ENCODE measurements around the gene PAK3.

The PAK3 gene

GRCh38 chrX:111095974-111096895 lies at the start of gene PAK3:
PAK3 (plus strand) TSS chrX:111096191; CDS start chrX:111123104, 26,913 bp downstream.
- DNase-seq = peak; percentile 13

DNA sequence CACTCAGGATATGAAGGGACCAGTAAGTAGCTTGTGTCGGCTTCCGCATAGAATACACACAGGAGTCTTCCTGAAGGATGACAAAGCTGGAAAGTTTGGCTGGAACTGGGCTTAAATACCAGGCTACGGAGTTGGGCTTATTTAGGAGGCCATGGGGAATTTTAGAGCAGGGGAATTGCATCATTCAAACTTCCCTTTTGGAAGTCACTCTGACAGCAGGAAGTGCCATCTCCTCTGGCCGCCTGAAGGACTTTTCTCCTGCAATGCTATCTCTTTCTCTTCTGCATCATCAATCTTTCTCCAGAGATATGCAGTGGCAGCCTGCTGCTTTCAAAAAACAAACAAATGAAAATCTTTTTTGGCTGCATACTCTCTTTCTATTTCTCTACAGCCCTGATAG lies 48.4 kb upstream of the PAK3 start:
- no peak for DNase-seq

- DNase-seq = no peak
Observed at GRCh38 chrX:111052478-111052877, 43.5 kb upstream of the PAK3 start.

GRCh38 chrX:111071542-111072277 lies 24.3 kb upstream of the PAK3 start:
- no peak for DNase-seq

DNA sequence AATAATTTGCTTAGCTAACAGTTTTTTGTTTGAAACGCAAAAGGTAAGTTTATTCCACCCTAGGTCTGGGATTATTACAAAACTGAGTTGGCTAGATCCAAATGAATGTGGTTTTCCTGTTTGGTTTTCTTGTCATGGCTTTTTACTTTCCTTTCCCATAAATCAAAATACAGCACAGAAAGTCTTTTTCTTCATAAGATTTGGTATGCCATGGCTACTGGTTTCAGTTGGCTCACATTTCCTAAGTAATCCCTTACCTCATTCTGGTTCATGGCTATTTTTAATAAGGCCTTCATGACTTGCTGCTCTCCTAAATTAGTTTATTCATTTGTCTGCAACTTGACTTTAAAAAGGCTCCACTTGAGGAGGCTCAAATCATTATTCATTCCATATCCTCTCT lies 12.9 kb upstream of the PAK3 start:
- no peak for DNase-seq

DNA sequence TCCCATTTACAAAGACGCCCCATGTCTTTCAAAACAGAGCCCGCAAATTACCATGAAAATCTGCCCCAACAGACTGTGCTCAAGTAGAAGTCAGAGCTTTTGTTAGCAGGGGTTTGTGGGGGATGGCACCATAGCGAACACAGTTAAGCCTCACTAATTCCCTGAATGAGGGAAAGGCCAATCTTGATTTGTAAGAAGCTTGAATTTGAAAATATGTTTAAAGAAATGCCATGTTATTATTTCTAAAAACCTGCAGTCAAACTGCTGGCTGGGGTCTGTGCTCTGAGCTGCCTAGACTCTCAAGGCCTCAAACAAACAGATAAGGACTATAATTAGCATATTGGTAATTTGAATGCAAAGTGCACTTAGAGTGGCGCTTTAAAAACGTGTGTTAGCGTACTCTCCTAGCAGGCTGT lies 9.4 kb upstream of the PAK3 start:
- DNase-seq = no peak

- no peak for DNase-seq
Observed at GRCh38 chrX:111088628-111089027, 7.4 kb upstream of the PAK3 start.

- no peak for DNase-seq
Observed at GRCh38 chrX:111090458-111090857, 5.5 kb upstream of the PAK3 start.

DNA sequence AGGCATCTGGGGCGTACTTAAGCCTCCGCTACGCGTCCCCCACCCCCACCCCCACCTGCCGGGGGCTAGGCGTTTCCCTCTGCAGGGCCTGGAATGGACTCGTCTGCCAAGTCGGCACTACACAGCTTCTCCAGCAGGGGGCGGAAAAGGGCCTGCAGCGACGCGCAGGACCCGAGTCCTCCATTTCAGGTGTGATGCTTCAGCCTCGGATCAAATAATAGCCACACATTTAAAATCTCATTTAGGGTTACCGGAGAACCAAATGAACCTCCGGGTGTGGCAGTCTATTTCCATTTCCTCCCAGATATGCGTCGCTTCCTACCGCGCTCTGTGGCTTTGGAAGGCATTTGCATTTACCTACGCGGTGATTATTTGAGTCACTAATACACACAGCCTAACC lies 2.9 kb downstream of the PAK3 start:
- DNase-seq = peak; percentile 65

DNA sequence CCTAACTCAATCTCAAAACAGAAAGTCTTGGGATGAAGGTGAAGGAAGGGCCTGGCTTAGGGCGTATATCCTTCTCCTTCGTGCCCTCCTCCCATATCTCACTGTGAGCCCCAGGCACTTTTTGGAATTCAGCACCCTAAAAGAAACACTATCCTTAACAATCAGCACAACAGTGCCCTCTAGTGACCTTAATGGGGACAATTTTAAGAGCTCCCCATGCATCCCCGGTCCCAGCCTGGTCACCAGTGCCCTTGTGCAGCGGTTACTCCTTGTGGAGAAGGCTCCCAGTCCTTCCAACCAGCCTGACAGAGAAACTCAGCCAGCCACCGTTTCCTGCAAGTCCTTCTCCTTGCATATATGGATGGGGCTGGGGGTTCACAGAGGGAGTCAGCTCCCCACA lies 4.2 kb downstream of the PAK3 start:
- DNase-seq = peak; percentile 6

- DNase-seq = no peak
Observed at GRCh38 chrX:111101580-111101979, 5.6 kb downstream of the PAK3 start.

GRCh38 chrX:111102636-111103035 lies 6.6 kb downstream of the PAK3 start:
- DNase-seq = no peak

DNA sequence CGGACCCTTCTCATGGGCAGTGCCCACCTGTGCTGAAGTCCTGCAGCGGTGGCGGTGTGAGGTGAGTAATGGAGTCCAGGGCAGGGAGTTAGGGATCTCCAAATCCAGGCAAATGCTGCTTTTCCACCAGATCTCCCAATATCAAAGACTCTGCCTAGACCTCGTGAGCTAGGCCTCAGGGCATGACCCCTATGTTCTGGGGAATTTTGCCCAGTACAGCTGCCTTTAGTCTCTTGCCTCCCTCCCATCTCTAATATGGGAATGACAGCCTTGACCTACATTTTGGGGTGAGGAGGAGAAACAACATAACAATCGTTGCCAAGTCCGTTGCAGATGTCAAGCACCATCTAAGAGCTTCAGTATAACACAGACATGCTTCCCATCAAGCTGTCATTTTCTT lies 7.3 kb downstream of the PAK3 start:
- no peak for DNase-seq

GRCh38 chrX:111110098-111110775 lies 14.2 kb downstream of the PAK3 start:
- DNase-seq = no peak

DNA sequence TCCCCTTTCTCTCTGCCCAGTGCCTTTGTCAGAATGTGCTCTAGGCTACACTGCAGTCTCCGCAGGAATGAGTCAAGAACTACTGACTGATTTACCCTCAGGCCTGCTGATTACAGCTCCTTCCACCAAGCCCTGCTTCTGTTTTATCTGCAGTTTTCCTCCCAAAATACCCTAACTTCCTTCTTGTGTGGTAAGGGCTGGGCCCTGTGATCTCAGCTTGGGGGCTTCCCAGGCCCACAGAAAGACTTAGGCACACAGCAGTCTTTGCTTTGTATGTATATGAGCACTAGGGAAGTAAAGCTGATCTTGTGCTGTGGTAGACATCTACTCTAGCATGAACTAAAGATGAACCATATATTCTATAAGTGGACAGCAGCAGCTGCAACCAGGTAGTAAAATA lies 18.8 kb downstream of the PAK3 start:
- DNase-seq = no peak

DNA sequence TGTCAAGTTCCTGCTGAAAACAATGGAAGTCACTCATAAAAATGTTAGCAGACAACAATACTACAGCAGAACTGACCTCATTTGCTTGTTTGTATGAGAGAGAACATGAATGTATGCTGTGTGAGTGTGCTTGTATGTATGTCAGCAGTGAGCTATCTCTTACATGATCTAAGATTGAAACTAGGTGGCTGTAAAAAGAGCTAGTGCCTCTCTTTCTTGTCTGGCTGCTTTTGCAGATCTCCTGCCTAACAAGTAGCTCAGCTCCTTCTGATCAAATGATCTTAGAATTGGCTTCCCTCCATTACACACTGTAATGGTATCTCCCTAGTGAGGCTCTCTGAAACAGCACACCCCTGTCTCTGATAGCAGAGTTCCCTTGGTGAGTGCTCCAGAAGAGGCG lies 20.7 kb downstream of the PAK3 start:
- no peak for DNase-seq

DNA sequence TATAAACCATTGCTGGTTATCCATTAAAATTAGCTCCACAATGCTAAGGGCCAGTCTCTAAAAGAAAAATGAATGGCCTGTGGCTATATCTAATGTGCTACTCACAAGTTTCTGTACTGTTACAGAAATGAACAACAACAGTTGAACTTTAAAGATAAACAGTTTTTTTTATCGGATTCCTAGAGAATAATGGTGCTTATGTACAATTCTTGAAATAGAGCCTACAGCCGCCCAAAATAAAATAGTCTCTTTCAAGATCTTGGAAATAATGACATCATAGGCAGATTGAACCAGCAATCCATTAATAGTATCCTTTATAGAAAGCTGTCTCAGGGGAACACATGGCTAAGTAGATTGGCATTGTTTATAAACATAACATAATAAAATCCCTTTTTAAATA lies 23.4 kb downstream of the PAK3 start:
- DNase-seq = no peak

GRCh38 chrX:111123125-111123524 lies 27.1 kb downstream of the PAK3 start:
- DNase-seq = no peak

- DNase-seq = no peak
Observed at GRCh38 chrX:111123606-111124179, 27.7 kb downstream of the PAK3 start.

- DNase-seq = no peak
Observed at GRCh38 chrX:111124418-111124817, 28.4 kb downstream of the PAK3 start.

GRCh38 chrX:111127038-111127437 lies 31.0 kb downstream of the PAK3 start:
- no peak for DNase-seq

DNA sequence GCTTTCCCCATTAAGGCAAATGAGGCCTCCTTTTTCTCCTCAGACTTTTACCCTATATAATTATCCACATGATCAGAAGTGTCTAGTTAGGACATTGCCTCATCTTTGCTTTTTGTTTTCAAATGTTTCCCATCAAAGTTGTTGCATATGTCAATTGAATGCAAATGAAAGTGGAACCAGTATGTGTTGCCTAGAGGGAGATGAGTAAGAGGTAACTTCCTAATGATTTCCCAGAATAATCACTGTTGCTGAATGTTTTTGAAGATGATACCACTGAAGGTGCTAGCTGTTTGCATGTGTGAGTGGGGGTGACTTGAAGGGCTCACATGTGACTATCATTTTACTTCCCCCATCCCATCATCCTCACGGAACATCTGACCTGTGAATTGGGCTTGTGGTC lies 33.9 kb downstream of the PAK3 start:
- DNase-seq = no peak

DNA sequence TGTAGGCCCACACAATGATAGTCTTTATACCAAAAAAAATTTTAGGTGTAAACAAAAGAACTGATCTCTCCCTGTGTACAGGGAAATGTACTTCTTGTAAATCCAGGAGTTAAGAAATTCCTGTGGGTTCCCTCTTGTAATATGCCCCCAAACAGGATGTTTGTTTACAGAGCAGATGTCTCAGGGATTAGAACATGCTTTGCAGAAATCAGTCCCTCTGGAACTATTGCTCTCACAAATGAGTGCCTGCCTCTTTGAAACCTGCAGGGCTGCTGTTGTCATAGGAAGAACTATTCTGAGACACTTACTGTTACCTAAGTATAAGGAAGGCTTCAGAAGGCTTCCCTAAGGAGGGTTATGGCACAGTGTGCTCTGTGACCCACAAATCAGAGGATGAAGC lies 35.6 kb downstream of the PAK3 start:
- DNase-seq = no peak

All from stimulated activated CD4-positive, alpha-beta T cell treated with anti-CD3 and anti-CD28 coated beads, Interleukin-4, amount 100 ng/mL, for 1 hour (primary cell).